HG02610 (cell line): ENCODE data around the gene WTAP.
A peak's percentile ranks its signal among the peaks of the same experiment; 100 is the strongest.
"Not testable (repeated sequence)": the region's sequence is repeated elsewhere in the genome, so short reads cannot be mapped to it uniquely, and the experiment has no call there.

ENCODE experiments used
- ATAC-seq: cut with Tn5 transposase; IDR thresholded peaks from one replicate; pipeline ENCODE4 v1.9.1; 2021; ENCODE audit warnings: mild to moderate bottlenecking, moderate library complexity; ENCODE audit not compliant: unreplicated experiment

WTAP gene

GRCh38 chr6:159760602-159761057 is 33.3 kb downstream of the WTAP start:
- ATAC-seq: no peak

- no peak for ATAC-seq
Measured at GRCh38 chr6:159761129-159761872, 34.0 kb downstream of the WTAP start.

GRCh38 chr6:159761873-159762680 is 34.8 kb downstream of the WTAP start, which contains the start of gene ACAT2:
TSS of gene ACAT2 (plus strand) at chr6:159762045. CDS start at chr6:159762088, 43 bp downstream.
- ATAC-seq: peak; percentile 99

GRCh38 chr6:159762681-159763293 is 35.5 kb downstream of the WTAP start:
- ATAC-seq: no peak

GRCh38 chr6:159766906-159767305 is 39.6 kb downstream of the WTAP start:
- no peak for ATAC-seq

GRCh38 chr6:159769470-159769869 is 42.2 kb downstream of the WTAP start:
- peak; percentile 68 for ATAC-seq

GRCh38 chr6:159772196-159772595 is 44.9 kb downstream of the WTAP start:
- no peak for ATAC-seq

GRCh38 chr6:159777240-159777904 is 50.1 kb downstream of the WTAP start:
- no peak for ATAC-seq

- ATAC-seq: no peak
Measured at GRCh38 chr6:159778131-159778530, 50.8 kb downstream of the WTAP start.

GRCh38 chr6:159778542-159779103 is 51.3 kb downstream of the WTAP start:
- ATAC-seq: no peak

GRCh38 chr6:159788276-159788675 is 61.0 kb downstream of the WTAP start:
- ATAC-seq: no peak

- ATAC-seq: no peak
Measured at GRCh38 chr6:159788753-159789376, 61.6 kb downstream of the WTAP start.

GRCh38 chr6:159789377-159790148 is 62.3 kb downstream of the WTAP start, which contains the start of gene TCP1:
TSS of gene TCP1 (minus strand) at chr6:159789602. CDS start at chr6:159789468, 134 bp downstream.
- ATAC-seq: peak; percentile 72

- peak; percentile 86 for ATAC-seq
Measured at GRCh38 chr6:159790149-159790955, 63.0 kb downstream of the WTAP start, which contains the start of gene MRPL18. TSS of gene MRPL18 (plus strand) at chr6:159790467. CDS start at chr6:159790588, 121 bp downstream.

GRCh38 chr6:159790956-159791598 is 63.8 kb downstream of the WTAP start:
- ATAC-seq: no peak

GRCh38 chr6:159794976-159795375 is 67.7 kb downstream of the WTAP start:
- not testable (repeated sequence) for ATAC-seq

- ATAC-seq: no peak
Measured at GRCh38 chr6:159797554-159797953, 70.2 kb downstream of the WTAP start.
